HepG2 (cell line): ENCODE measurements around the gene MIEF1. TPM values are rescaled to one million over a fixed set of nuclear protein-coding genes. Genes with fewer than 3 reads are reported as not detected.
A peak's percentile ranks its signal among the peaks of the same experiment; 100 is the strongest.

Source experiments
- CBX2 ChIP-seq, 2 experiments: fragments of 200-600 bp in 1 of 2; sonication (generic); formaldehyde crosslinking in 1 of 2; IDR thresholded peaks; 2 replicates each; pipeline versions ENCODE4 v1.7.0 to v1.8.1; 2018 to 2022; ENCODE audit warnings: low read depth in 2 of 2, low read length in 1 of 2, mild to moderate bottlenecking in 1 of 2, missing genetic modification reagents in 1 of 2
- JUN ChIP-seq: sonication (generic); formaldehyde crosslinking; IDR thresholded peaks from 2 replicates; pipeline ENCODE4 v1.4.0; 2020; ENCODE audit warnings: mild to moderate bottlenecking, missing genetic modification reagents
- MIER2 ChIP-seq: IDR thresholded peaks from 2 replicates; pipeline ENCODE4 v1.6.1; 2016; ENCODE audit warnings: missing biosample characterization, missing genetic modification reagents
- MXI1 ChIP-seq: IDR thresholded peaks from 3 replicates; pipeline ENCODE4 v1.6.1; 2012; ENCODE audit warnings: low read depth, low read length, inconsistent platforms, borderline replicate concordance
- PAWR ChIP-seq: sonication (generic); formaldehyde crosslinking; IDR thresholded peaks from 2 replicates; pipeline ENCODE4 v1.4.0; 2020; ENCODE audit warnings: missing genetic modification reagents, mild to moderate bottlenecking, borderline replicate concordance
- RBM39 ChIP-seq: fragments of 200-400 bp; formaldehyde crosslinking; IDR thresholded peaks from one replicate; pipeline ENCODE4 v1.6.1; 2018; ENCODE audit warnings: antibody characterized with exemption, mild to moderate bottlenecking, low read depth, low read length; ENCODE audit not compliant: poor library complexity, severe bottlenecking
- SRY ChIP-seq: sonication (generic); formaldehyde crosslinking; IDR thresholded peaks from 2 replicates; pipeline ENCODE4 v1.8.0; 2022; ENCODE audit warnings: mild to moderate bottlenecking, missing genetic modification reagents
- ZFP62 ChIP-seq: sonication (generic); formaldehyde crosslinking; IDR thresholded peaks from 2 replicates; pipeline ENCODE4 v1.4.0; 2020; ENCODE audit warnings: missing genetic modification reagents
- ZKSCAN5 ChIP-seq: sonication (generic); formaldehyde crosslinking; IDR thresholded peaks from 2 replicates; pipeline ENCODE4 v1.5.1; 2020; ENCODE audit warnings: mild to moderate bottlenecking, missing genetic modification reagents
- ZMYM2 ChIP-seq: sonication (generic); formaldehyde crosslinking; IDR thresholded peaks from 2 replicates; pipeline ENCODE4 v1.8.0; 2022; ENCODE audit warnings: mild to moderate bottlenecking, missing genetic modification reagents
- ZNF143 ChIP-seq: sonication (generic); formaldehyde crosslinking; IDR thresholded peaks from 2 replicates; pipeline ENCODE4 v1.4.0; 2020; ENCODE audit warnings: missing genetic modification reagents
- ZNF335 ChIP-seq: sonication (generic); formaldehyde crosslinking; IDR thresholded peaks from 2 replicates; pipeline ENCODE4 v1.4.0; 2020; ENCODE audit warnings: missing genetic modification reagents
- ZNF337 ChIP-seq: sonication (generic); formaldehyde crosslinking; IDR thresholded peaks from 2 replicates; pipeline ENCODE4 v1.5.1; 2020; ENCODE audit warnings: missing genetic modification reagents, low read depth, mild to moderate bottlenecking, borderline replicate concordance
- ZNF563 ChIP-seq: sonication (generic); formaldehyde crosslinking; IDR thresholded peaks from 2 replicates; pipeline ENCODE4 v1.8.0; 2022; ENCODE audit warnings: mild to moderate bottlenecking, moderate library complexity, missing genetic modification reagents
- ZNF570 ChIP-seq: sonication (generic); formaldehyde crosslinking; IDR thresholded peaks from 2 replicates; pipeline ENCODE4 v1.4.0; 2020; ENCODE audit warnings: mild to moderate bottlenecking, missing genetic modification reagents, borderline replicate concordance
- ZNF777 ChIP-seq: sonication (generic); formaldehyde crosslinking; IDR thresholded peaks from 2 replicates; pipeline ENCODE4 v1.4.0; 2020; ENCODE audit warnings: missing genetic modification reagents
- ZNF782 ChIP-seq: sonication (generic); formaldehyde crosslinking; IDR thresholded peaks from 2 replicates; pipeline ENCODE4 v1.4.0; 2020; ENCODE audit warnings: missing genetic modification reagents, mild to moderate bottlenecking, borderline replicate concordance
- polyA plus RNA-seq, 8 experiments: library from polyadenylated mRNA; depleted of rRNA in 3 of 8; stranded (reverse) in 7 of 8; unstranded in 1 of 8; fragments of >200 nt; fragmentation: Illumina TruSeq in 4 of 8; extraction: Trizol in 4 of 8; gene quantifications; 2 replicates each; pipeline versions ENCODE4 v1.2.1 to v1.2.3, GENCODE V29; 2011 to 2016; ENCODE audit warnings: low read depth in 4 of 8, missing spikeins in 1 of 8, mixed read lengths in 1 of 8; ENCODE audit not compliant: insufficient read depth in 1 of 8
- total RNA-seq, 5 experiments: library from RNA; depleted of rRNA; stranded (reverse); fragments of >200 nt; fragmentation: Illumina TruSeq; extraction: Trizol; gene quantifications; 2 replicates each; pipeline ENCODE4 v1.2.3, GENCODE V29; 2016; ENCODE audit warnings: low read depth in 1 of 5
- TF ChIP-seq, protein P1 (sequence below): sonication (generic); formaldehyde crosslinking; IDR thresholded peaks from 2 replicates; pipeline ENCODE4 v1.4.0; 2020; ENCODE audit warnings: mild to moderate bottlenecking, missing genetic modification reagents
- TF ChIP-seq, protein P2 (sequence below): sonication (generic); formaldehyde crosslinking; IDR thresholded peaks from 2 replicates; pipeline ENCODE4 v1.9.0; 2021; ENCODE audit warnings: missing genetic modification reagents, borderline replicate concordance
- TF ChIP-seq, protein P3 (sequence below): IDR thresholded peaks from 2 replicates; pipeline ENCODE4 v1.6.1; 2016; ENCODE audit warnings: mild to moderate bottlenecking
- TF ChIP-seq, protein P4 (sequence below): sonication (generic); formaldehyde crosslinking; IDR thresholded peaks from 2 replicates; pipeline ENCODE4 v1.8.1; 2023; ENCODE audit warnings: missing genetic modification reagents, inconsistent platforms, borderline replicate concordance

The MIEF1 gene
- total and polyA plus RNA-seq, 2 of the 13 experiments (the other 11 are each of a cell fraction or from before 2014, with no cell fraction given): 21.7 to 34.8 TPM

DNA sequence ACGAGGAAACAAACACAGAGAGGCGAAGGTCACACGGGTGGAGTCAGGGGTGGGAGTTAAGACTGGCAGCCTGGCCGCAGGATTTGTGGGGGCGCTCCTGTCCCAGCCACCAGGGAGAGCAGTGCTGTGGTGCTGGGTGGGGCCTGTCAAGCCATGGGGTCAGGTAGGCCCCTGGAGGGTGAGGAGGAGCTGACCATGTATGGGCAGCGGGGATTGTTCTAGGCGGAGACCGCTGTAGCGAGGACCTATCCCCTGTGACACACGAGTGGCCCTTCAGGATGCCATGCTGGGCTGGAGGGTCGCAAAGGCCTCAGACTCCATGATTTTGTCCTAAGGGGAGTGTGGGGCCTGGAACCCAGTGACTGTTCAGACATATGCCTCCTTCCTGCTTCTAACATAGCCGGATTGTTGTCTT, 32.0 kb downstream of the MIEF1 start (continued):
- TF ChIP-seq JUN (CRISPR knock-in tag) (no peak), ZNF777 (0 out of 2 replicates have a peak, but pooled peaks have one; percentile 19), ZNF563 (CRISPR knock-in tag) (no peak), ZKSCAN5 (CRISPR knock-in tag) (no peak), PAWR (CRISPR knock-in tag) (no peak), RBM39 (no peak), SRY (CRISPR knock-in tag) (0 out of 2 replicates have a peak, but pooled peaks have one; percentile 7), ZNF337 (CRISPR knock-in tag) (no peak), ZNF143 (CRISPR knock-in tag) (0 out of 2 replicates have a peak, but pooled peaks have one; percentile 17), CBX2 (IDR thresholded peaks at IDR 0.05; ENCODE audit: low read depth, low read length) (no peak), CBX2 (CRISPR knock-in tag; IDR thresholded peaks at IDR 0.05; ENCODE audit: low read depth) (no peak), ZMYM2 (CRISPR knock-in tag) (no peak), ZNF335 (CRISPR knock-in tag) (no peak; the same call in 1 of the 2 replicates), ZNF782 (CRISPR knock-in tag) (no peak), MXI1 (0 out of 3 replicates have a peak, but pooled peaks have one; percentile 26), ZFP62 (CRISPR knock-in tag) (no peak), MIER2 (no peak), ZNF570 (CRISPR knock-in tag) (no peak)
- TF ChIP-seq, protein P1, sequence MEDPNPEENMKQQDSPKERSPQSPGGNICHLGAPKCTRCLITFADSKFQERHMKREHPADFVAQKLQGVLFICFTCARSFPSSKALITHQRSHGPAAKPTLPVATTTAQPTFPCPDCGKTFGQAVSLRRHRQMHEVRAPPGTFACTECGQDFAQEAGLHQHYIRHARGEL (CRISPR knock-in tag): no peak
- TF ChIP-seq, protein P2, sequence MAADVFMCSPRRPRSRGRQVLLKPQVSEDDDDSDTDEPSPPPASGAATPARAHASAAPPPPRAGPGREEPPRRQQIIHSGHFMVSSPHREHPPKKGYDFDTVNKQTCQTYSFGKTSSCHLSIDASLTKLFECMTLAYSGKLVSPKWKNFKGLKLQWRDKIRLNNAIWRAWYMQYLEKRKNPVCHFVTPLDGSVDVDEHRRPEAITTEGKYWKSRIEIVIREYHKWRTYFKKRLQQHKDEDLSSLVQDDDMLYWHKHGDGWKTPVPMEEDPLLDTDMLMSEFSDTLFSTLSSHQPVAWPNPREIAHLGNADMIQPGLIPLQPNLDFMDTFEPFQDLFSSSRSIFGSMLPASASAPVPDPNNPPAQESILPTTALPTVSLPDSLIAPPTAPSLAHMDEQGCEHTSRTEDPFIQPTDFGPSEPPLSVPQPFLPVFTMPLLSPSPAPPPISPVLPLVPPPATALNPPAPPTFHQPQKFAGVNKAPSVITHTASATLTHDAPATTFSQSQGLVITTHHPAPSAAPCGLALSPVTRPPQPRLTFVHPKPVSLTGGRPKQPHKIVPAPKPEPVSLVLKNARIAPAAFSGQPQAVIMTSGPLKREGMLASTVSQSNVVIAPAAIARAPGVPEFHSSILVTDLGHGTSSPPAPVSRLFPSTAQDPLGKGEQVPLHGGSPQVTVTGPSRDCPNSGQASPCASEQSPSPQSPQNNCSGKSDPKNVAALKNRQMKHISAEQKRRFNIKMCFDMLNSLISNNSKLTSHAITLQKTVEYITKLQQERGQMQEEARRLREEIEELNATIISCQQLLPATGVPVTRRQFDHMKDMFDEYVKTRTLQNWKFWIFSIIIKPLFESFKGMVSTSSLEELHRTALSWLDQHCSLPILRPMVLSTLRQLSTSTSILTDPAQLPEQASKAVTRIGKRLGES (CRISPR knock-in tag): no peak
- TF ChIP-seq, protein P3, sequence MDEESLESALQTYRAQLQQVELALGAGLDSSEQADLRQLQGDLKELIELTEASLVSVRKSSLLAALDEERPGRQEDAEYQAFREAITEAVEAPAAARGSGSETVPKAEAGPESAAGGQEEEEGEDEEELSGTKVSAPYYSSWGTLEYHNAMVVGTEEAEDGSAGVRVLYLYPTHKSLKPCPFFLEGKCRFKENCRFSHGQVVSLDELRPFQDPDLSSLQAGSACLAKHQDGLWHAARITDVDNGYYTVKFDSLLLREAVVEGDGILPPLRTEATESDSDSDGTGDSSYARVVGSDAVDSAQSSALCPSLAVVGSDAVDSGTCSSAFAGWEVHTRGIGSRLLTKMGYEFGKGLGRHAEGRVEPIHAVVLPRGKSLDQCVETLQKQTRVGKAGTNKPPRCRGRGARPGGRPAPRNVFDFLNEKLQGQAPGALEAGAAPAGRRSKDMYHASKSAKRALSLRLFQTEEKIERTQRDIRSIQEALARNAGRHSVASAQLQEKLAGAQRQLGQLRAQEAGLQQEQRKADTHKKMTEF (CRISPR knock-in tag): 0 out of 2 replicates have a peak, but pooled peaks have one; percentile 3
- TF ChIP-seq, protein P4, sequence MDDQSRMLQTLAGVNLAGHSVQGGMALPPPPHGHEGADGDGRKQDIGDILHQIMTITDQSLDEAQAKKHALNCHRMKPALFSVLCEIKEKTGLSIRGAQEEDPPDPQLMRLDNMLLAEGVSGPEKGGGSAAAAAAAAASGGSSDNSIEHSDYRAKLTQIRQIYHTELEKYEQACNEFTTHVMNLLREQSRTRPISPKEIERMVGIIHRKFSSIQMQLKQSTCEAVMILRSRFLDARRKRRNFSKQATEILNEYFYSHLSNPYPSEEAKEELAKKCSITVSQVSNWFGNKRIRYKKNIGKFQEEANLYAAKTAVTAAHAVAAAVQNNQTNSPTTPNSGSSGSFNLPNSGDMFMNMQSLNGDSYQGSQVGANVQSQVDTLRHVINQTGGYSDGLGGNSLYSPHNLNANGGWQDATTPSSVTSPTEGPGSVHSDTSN (CRISPR knock-in tag): no peak
